GM18870 (cell line): ENCODE measurements around the gene DUOX1.

ENCODE experiments used
- ATAC-seq: cut with Tn5 transposase; IDR thresholded peaks from one replicate; pipeline ENCODE4 v1.9.1; 2021; ENCODE audit warnings: moderate library complexity; ENCODE audit not compliant: unreplicated experiment

DUOX1 gene

GRCh38 chr15:45105586-45105985 is 24.2 kb upstream of the DUOX1 start:
- ATAC-seq: no peak

- no peak for ATAC-seq
These were observed 23.6 kb upstream of the DUOX1 start for GRCh38 chr15:45106002-45106790.

GRCh38 chr15:45107941-45108630 is 21.7 kb upstream of the DUOX1 start:
- no peak for ATAC-seq

GRCh38 chr15:45110256-45110820 is 19.5 kb upstream of the DUOX1 start:
- ATAC-seq: no peak

GRCh38 chr15:45111390-45112142 is 18.2 kb upstream of the DUOX1 start:
- ATAC-seq: no peak

GRCh38 chr15:45112143-45112590 is 17.6 kb upstream of the DUOX1 start:
- ATAC-seq: no peak

- ATAC-seq: no peak
These were observed 17.0 kb upstream of the DUOX1 start for GRCh38 chr15:45112591-45113379.

GRCh38 chr15:45113380-45113990 is 16.3 kb upstream of the DUOX1 start:
- no peak for ATAC-seq

GRCh38 chr15:45114076-45114750 is 15.6 kb upstream of the DUOX1 start, which contains the start of the genes DUOX2 and DUOXA2:
DUOX2 (minus strand) TSS chr15:45114172; CDS start chr15:45113411, 761 bp downstream.
DUOXA2 (plus strand) TSS chr15:45114326; CDS start chr15:45114606, 280 bp downstream.
- no peak for ATAC-seq

- ATAC-seq: no peak
These were observed 15.1 kb upstream of the DUOX1 start for GRCh38 chr15:45114751-45115085.

GRCh38 chr15:45115312-45115820 is 14.4 kb upstream of the DUOX1 start:
- no peak for ATAC-seq

GRCh38 chr15:45116006-45116481 is 13.8 kb upstream of the DUOX1 start:
- ATAC-seq: no peak

GRCh38 chr15:45116482-45117307 is 13.1 kb upstream of the DUOX1 start:
- no peak for ATAC-seq

- ATAC-seq: peak; percentile 29
These were observed 12.3 kb upstream of the DUOX1 start for GRCh38 chr15:45117308-45118130.

- ATAC-seq: peak; percentile 90
These were observed 11.6 kb upstream of the DUOX1 start for GRCh38 chr15:45118131-45118588.

- no peak for ATAC-seq
These were observed 10.8 kb upstream of the DUOX1 start for GRCh38 chr15:45118996-45119395.
